ENCODE measurements around the gene PCNX2.
A peak's percentile ranks its signal among the peaks of the same experiment; 100 is the strongest.

Gene PCNX2, protein sequence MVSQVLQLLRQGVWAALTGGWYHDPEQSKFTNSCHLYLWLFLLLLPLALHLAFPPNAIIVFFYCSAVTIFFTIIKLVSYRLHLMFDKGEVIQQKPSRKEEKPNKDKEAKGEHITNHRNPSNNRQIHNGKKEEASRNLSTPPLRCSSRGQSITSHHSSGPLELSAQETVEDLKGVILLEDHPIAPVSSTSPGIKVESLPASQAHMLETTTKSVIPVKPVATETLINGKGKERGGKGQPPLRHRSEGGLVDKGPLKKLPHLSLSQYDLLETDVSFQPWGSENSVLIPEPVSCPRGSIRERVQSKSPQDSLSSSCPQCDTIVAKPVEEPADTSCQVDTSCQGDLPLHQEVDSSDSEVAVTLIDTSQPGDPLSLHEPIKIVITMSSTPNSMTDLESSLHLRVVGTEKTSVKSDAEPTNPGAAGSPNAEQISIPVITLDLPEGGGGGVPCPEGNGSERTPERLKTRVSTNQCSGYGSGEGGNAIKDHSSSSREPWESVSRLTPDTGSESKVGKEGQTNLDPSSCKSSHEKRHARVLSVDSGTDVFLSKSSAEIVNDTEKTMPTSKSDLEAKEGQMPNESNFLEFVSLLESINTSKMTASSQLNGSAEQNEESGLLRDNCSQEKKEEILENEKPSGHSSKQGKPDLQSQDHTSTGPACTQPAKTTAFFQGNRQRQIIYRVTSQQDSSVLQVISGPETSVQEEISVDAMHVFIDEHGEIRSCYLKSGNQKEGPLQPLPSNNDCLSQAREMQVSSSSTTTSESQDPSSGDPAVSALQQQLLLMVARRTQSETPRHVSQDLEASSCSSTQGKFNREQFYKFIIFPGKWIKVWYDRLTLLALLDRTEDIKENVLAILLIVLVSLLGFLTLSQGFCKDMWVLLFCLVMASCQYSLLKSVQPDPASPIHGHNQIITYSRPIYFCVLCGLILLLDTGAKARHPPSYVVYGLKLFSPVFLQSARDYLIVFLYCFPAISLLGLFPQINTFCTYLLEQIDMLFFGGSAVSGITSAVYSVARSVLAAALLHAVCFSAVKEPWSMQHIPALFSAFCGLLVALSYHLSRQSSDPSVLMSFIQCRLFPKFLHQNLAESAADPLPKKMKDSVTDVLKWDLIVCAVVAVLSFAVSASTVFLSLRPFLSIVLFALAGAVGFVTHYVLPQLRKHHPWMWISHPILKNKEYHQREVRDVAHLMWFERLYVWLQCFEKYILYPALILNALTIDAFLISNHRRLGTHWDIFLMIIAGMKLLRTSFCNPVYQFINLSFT (N-terminal part only)

DNA sequence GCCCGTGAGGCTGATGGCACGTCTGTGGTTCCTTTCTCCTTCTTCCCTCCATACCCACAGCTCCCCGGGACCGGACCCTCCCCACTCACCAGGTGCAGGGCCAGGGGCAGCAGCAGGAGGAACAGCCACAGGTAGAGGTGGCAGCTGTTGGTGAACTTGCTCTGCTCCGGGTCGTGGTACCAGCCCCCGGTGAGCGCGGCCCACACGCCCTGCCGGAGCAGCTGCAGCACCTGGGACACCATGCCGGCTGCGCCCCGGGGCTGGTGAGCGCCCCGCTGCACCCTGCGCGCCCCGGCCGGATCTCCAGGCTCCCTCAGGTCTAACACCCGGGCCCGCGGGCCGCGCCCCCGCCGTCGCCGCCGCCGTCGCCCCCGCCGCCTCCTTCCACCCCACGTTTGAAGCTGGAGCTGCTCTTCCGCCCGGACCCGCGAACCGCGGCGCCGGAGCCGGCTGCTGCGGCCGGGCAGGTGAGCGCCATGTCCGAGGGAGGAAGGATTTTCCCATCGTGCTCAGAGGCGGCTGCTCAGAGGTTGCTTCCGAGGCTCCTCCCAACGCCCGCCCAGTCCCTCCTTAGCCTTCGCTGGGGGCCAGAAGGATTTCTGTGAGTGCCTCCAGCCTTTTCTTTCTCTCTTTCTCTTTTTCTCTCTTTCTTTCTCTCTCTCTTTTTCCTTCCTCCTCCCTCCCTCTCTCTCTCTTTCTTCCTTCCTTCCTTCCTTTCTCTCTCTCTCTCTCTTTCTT is at the start of gene PCNX2:
Gene PCNX2, minus strand, starts transcription at position 489 of the 738 bp plus-strand sequence. Its CDS starts 247 bp downstream, at position 242.
- DNase-seq: peak; percentile 54

DNA sequence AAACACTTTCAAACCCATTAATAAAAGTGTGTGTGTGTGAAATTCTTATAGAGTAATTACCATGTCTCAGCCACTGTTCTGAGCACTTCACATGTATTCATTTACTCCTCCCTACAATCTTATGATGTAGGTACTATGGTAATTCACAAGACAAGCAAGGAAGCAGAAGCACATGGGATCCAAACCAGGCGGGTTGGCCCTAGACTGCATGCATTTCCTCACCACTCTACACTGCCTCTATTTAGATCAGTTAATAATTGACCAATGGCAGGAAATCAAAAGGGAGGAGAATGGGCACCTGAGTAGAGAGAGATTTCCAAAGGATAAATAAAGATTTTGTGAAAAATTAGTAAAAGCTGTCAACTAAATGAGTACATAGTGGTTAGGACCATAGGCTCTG is 47.7 kb upstream of the PCNX2 start:
- DNase-seq: no peak

DNA sequence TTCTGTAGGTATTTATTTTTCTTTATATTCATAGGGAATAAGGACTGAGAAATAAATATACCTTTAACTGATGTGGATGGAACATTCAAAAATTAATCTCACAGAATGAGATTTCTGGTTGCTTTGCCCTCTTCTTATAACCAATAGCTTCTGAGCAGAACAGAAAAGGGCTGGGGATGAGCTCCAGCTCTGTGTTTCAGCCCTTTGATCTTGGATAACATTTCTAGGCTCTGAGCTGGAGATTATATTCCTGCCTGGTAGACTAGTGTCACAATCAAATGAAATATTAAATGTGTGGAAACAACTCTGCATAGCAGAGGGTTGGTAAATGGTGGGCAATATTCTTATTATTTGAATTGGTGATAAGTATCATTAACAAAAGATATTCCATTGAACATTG is 46.6 kb upstream of the PCNX2 start:
- DNase-seq: no peak

DNA sequence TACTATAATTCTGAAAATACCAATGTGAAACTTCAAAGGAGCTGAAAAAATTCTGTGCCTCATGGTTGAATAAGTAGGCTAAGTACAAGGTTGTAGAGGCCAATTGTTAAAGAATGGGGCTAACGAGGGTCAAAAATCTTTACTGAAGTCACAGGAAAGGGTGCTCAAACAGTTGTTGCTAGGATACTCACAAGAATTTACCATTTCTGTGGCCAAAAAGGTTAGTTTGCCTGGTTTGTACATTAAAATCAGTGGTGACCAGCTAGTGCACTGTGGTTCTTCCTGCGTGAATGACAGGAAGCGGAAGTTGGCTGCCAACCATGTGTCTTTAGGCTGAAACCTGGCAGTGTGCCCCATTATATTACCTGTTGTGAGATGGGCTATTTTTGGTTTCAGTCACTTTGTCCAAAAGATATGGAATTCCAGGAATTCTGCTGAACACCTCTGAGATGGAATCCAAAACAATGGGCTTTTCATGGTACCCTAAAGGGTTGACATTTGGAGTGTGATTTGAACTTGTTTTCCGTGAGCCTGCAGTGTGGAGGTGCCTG is 45.5 kb upstream of the PCNX2 start:
- DNase-seq: no peak

DNA sequence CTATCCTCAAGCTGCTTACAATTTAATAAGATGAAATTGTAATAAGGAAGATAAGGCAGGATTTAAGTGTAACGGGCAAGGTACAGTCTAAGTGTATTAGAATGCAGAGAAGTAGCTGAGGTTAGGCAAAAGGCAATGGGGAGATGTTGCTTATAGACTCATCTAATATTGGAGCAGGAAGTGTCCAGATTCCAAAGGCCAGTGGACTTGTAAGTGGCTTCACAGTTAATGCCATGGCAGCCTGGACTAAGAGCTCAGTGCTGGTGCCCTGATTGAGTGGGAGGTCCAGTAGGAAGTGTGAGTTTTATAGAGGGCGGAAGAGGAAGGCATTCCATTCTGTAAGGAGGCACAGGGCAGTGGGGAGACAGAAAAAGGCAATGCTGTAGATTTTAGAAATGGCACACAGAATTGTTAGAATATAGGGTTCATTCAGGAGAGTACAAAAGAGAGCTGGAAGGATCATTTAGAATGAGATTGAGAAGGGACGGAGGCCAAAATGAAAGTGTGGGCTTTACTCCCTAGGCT is 44.6 kb upstream of the PCNX2 start:
- no peak for DNase-seq

DNA sequence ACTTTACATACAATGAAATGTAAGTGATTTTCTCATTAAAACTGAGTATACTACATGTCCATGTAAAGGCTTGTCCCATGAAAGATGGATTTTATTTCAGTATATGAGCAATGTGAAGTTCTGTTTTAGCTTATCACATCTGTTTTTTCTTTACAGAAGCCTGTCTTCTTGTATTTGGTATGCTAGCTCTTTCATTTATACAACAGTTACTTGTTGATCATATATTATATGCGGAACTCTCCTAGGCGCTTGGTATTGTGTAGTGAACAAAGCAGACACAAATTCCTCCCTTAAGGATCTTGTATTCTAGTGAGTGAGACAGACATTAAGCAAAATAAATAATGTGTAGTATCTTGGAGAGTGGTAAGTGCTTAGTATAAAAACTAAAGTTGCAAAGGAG is 42.6 kb upstream of the PCNX2 start:
- no peak for DNase-seq

DNA sequence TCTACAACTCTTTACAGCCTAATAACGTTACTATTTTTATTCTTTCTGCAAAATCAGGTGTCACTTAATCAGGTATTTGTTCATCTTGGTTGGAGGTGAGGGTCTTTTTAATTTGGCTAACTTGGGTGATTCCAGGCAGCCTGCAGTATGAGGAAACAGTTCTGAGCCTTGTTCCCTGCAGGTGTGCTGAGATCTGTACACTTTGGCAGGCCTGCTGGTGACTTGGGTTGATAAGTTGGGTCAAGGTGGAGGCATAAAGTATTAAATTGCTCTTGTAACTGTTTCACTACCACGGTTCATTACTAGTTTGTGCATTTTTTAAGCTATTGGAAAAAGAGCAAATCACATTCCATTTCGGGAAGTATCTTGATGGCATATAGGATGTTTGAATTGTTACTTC is 42.0 kb upstream of the PCNX2 start:
- DNase-seq: no peak

DNA sequence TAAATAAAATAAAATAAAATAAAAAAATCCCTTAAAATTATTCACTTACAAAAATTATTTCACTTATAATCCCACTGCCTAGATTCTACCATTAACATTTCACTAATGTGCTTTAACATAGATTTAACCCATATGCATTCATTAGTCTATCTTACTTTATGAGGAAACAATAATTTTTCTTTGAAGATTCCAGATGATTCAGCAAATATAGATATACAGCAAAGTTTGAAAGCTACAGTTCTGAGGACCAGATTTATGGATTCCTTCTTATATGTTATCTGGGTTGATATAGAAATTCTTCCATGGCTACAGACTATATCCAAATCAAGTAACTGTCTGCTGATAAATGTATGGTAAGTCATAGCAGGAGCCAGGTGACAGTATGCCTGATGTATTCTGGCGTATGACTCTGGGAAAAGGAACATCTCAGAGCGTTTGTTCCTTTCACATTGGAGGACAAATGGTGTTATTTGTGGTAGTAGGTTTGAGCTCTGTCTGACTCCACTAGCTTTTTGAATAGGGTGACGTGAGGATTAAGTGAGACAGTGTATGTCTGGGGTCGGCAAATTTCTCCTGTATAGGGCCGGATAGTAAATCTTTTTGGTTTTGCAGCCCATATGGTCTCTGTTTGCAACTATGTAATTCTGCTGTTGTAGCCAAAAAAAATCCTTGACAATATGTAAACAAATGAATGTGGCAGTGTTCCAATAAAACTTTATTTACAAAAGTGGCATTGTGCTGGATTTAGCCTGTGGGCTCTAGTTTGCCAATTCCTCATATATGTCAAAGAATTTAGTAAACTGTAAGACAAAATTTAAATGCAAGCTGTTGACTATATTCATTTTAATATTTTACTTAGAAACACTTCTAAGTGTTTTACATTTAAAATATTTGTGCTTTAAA is 41.3 kb upstream of the PCNX2 start:
- no peak for DNase-seq

DNA sequence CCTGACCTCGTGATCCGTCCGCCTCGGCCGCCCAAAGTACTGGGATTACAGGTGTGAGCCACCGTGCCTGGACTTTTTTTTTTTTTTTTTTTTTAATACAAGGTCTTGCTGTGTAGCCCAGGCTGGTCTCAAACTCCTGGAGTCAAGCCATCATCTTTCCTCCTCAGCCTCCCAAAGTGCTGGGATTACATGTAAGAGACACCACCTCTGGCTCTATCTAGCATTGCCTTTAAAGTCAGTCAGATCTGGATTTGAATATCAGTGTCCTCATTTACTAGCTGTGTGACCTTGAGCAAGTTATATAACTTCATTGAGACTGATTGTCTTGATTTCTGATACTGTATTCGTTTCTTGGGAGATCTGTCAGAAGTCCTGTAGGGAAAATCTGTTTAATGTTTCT is 38.6 kb upstream of the PCNX2 start:
- DNase-seq: no peak

DNA sequence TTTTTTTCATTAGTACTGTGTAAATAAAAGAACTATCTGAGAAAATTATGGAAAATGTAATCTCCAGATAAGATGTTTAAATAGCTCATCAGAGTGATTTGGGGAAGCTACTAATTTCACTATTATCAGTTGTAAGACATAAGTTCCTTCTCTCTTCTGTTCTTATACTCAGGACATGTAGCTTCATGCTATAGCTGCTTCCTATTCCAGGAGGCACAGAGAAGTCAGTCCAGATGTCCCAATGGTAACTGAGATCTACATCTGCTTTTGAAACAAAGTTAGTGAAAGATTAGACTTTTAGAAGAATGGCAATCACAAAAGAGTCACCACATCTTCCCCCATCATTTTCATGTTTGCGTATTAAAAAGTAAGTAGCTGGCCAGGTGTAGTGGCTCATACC is 37.6 kb upstream of the PCNX2 start:
- peak; percentile 42 for DNase-seq

DNA sequence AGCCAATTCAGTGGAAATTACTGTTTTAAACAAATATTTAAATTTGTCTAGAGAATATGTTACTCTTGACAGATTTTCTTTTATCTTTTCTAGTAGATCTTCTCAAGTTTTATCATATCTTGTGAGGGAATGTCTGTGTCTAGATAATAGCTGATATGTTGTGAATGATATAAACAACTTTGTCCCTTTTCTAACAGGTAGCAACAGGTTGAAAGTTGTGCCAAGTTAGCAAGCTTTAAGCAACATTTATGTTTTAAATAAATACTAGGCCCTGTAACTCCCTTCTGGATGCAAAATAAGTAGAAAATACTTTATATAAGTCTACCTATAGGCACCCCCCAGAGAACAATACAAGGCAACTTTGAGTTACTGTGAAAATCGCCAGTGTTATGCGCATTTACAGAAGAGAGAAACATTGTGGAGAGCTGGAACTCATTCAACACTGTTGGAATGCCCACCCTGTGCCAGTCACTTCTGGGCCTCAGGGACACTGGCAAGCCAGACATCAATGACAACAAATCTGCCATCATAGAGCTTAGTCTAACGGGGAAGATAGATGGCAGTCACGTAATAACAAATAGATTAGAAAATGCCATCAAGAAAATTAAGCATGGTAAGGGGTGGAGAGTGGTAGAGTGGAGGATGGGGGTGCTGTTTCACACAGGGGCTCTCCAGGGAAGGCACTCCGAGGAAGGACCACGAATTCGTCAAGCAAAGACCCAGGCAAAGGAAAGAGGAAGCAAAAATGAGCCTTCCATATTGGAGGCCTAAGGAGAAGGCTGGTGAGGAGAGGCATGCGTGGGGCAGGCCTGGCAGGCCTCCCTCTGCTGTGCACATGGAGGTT is 36.4 kb upstream of the PCNX2 start:
- no peak for DNase-seq

DNA sequence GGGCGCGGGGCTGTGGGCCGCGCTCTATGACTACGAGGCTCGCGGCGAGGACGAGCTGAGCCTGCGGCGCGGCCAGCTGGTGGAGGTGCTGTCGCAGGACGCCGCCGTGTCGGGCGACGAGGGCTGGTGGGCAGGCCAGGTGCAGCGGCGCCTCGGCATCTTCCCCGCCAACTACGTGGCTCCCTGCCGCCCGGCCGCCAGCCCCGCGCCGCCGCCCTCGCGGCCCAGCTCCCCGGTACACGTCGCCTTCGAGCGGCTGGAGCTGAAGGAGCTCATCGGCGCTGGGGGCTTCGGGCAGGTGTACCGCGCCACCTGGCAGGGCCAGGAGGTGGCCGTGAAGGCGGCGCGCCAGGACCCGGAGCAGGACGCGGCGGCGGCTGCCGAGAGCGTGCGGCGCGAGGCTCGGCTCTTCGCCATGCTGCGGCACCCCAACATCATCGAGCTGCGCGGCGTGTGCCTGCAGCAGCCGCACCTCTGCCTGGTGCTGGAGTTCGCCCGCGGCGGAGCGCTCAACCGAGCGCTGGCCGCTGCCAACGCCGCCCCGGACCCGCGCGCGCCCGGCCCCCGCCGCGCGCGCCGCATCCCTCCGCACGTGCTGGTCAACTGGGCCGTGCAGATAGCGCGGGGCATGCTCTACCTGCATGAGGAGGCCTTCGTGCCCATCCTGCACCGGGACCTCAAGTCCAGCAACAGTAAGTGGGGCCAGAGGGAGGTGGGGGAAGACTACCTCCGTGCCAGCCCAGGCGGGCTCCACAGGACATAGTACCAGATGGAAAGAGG is 32.8 kb upstream of the PCNX2 start:
- peak; percentile 12 for DNase-seq

DNA sequence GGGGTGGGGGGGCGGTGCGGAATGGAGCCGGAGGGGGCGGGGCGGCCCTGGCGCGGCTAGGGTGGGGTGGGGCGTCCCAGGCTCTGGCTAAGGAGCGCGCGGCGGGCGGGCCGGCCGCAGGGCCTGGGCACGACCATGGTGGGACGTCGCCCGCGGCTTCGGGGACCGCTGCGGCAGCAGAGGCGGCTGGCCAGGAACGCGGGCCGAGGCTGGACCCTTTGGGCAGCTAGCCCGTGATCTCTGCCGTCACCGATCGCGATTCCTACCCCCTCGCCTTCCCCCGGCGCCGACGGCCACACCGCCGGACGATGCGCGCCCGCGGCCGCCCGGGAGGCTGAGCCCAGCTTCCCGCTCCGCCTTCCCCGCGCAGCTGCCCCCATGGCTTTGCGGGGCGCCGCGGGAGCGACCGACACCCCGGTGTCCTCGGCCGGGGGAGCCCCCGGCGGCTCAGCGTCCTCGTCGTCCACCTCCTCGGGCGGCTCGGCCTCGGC is 32.2 kb upstream of the PCNX2 start, which contains the start of gene MAP3K21:
Gene MAP3K21, plus strand, starts transcription at position 74 of the 491 bp plus-strand sequence. Its CDS starts 305 bp downstream, at position 379.
- DNase-seq: no peak

DNA sequence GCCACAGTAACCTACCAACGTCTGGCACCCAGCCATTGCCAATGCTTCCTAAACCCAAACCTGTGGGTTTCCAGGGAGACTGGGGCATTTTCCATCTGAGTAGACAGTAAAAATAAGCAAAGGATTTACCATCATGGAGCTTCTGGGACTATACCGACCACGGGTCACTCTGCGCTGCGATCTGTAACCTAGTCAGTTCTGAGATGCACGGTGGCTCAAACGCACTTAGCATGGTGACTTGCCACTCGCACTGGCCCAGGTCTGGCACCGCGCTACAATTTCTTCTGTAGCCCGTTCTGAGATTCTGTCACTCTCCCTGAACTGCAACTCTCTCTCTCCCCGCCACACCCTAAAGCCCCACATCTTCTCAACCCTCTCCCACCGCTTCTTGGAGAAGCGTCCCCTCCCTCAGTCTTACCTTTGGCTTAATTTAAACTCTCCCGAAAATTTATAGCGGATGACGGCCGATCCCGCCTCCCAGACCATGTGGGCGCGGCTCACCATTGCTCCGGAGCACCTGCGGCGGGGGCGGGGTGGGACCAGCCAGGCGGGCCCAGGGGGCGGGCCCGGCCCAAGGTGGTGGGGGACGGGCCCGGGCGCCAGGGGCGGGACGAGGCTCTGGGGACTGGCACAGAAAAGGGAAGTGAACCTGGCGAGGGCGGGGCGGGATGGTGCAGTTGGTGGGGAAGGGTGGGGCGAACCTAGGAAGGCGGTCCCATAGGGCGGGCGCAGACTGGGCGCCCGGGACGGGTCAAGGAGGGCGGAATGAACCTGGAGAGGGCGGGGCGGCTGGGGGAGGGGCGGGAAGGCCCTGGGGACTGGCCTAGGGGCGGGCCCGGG is 31.5 kb upstream of the PCNX2 start:
- DNase-seq: peak; percentile 95

DNA sequence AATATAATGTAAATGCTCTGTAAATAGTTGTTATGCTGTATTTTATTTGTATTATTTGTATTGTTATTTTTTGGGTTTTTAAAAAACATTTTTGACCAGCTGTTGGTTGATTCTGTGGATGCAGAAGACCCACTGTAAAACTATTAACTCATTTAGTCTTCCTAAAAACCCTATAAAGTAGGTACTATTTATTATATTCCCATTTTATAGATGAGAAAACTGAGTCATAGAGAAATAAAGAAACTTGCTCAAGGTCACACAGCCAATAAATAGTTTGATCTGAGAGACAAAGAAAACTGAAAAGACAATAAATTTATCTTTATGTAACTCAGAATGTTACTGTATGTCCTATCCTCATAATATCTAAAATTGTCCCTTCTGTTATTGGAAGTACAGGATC is 30.8 kb upstream of the PCNX2 start:
- no peak for DNase-seq

DNA sequence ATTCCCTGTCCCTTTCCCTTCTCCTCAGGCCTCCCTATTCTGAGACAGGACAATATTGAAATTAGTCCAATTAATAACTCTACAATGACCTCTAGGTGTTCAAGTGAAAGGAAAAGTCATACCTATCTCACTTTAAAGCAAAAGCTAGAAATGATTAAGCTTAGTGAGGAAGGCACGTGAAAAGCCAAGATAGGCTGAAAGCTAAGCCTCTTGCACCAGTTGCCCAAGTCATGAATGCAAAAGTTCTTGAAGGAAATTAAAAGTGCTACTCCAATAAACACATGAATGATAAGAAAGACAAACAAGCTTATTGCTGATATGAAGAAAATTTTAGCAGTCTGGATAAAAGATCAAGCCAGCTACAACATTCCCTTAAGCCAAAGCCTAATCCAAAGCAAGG is 28.2 kb upstream of the PCNX2 start:
- no peak for DNase-seq

DNA sequence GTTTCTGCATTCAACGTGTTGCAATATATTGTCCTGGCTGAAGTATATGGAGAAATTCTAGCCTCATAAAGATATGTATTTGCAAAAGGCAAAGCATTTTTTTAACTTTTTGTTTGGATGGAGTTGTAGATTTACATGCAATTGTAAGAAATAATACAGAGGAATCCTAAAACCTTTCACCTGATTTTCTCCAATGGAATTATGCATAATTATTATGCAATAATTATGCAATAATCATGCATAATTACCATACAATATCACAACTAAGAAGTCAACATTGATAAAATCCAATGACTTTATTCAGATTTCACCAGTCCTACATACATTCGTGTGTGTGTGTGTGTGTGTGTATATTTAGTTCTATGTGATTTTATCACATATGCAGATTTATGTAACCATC is 24.5 kb upstream of the PCNX2 start:
- no peak for DNase-seq

DNA sequence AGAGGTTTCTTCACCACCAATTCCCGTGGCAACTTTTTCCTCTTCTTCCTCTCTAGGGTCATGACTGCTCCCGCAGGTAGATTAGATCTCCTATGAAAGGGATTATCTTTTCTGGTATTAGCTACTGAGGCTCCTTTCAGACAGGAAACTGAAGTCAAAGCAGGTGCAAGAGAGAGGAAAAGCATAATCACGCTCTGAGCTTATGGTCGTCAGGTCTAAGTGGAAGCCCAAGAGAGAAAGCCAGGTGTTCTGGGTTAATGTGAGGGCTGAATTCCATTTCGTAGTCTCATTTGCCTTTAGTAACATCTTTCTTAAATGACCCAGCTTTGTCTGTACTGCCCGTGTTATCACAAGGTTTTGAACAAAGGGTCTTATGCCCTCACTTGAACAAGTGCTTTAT is 23.7 kb upstream of the PCNX2 start:
- DNase-seq: no peak
